ENCODE results near the gene ERBB2.

DNA sequence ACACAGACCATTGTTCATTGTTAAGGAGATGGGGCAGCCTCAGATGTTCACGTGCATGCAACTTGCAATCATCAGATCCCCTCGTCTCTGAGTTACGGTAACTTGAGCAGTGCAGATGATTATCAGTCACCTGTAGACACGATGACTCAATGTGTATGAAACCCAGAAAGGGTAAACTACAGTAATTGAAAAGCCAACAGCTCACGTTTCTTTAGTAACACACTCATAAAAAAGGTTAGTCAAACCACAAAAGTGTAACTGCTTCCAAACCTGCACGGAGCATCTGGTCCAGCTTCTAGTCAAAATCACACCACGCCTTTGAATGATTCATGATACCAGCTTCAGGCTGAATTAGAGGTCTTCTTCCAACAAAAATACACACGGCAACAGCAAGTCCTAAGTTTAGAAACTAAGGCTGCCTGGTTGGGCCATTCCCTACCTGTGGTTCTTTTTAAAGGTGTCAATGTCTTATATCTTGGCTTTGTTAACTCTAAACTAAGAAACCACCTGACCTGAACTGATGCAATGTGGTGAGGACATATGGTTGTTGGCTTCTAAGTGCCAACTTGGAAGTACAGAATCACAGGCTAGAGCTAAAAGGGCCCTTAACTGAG lies 70.2 kb downstream of the ERBB2 start:
- no peak for TF ChIP-seq POLR2A (IDR thresholded peaks at IDR 0.05)
- TF ChIP-seq, protein P1, sequence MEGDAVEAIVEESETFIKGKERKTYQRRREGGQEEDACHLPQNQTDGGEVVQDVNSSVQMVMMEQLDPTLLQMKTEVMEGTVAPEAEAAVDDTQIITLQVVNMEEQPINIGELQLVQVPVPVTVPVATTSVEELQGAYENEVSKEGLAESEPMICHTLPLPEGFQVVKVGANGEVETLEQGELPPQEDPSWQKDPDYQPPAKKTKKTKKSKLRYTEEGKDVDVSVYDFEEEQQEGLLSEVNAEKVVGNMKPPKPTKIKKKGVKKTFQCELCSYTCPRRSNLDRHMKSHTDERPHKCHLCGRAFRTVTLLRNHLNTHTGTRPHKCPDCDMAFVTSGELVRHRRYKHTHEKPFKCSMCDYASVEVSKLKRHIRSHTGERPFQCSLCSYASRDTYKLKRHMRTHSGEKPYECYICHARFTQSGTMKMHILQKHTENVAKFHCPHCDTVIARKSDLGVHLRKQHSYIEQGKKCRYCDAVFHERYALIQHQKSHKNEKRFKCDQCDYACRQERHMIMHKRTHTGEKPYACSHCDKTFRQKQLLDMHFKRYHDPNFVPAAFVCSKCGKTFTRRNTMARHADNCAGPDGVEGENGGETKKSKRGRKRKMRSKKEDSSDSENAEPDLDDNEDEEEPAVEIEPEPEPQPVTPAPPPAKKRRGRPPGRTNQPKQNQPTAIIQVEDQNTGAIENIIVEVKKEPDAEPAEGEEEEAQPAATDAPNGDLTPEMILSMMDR (IDR thresholded peaks at IDR 0.05) = no peak

All from Peyer's patch (tissue), 4 donors.